NCI-H1694 (cell line): ENCODE measurements around the gene NDUFAF5.
"Not testable (repeated sequence)": the region's sequence is repeated elsewhere in the genome, so short reads cannot be mapped to it uniquely, and the experiment has no call there.

Experiments used
- DNase-seq: peaks from one replicate; lab custom pipeline; 2025; lab: John Stamatoyannopoulos, UW

NDUFAF5 gene, protein sequence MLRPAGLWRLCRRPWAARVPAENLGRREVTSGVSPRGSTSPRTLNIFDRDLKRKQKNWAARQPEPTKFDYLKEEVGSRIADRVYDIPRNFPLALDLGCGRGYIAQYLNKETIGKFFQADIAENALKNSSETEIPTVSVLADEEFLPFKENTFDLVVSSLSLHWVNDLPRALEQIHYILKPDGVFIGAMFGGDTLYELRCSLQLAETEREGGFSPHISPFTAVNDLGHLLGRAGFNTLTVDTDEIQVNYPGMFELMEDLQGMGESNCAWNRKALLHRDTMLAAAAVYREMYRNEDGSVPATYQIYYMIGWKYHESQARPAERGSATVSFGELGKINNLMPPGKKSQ

DNA sequence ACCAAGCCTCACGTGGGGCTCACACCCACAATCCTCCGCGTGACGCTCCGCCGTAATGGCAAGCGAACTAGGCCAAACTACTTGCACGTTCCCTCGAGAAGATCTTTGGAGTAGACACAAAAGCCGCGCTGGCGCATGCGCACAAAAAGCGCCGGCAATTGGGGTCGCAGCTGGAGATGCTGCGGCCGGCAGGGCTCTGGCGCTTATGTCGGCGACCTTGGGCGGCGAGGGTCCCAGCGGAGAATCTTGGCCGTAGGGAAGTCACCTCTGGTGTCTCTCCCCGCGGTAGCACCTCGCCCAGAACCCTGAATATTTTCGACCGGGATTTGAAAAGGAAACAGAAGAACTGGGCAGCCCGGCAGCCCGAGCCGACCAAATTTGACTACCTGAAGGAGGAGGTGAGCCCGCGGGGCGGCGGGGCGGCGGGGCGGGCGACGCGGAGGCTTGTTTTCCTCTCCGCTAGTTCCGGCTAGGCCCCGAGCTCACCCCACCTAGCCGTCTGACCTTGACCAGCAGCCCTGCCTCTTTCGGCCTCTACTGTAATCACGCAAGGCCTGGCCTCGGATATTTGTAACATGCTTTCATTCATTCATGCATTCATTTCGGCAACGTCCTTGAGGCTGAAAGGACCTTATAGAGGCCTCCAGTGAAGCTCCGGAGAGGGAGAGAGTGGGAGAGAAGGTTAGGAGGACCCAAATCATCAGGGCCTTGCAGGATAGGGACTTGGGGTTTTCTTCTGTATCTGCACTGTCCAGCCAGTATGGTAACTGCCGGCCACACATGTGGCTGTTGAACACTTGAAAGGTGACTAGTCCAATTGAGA is at the start of gene NDUFAF5, which contains the start of gene ESF1:
NDUFAF5 (plus strand) TSS at position 136 of the 823 bp plus-strand sequence; CDS start at position 177, 41 bp downstream.
ESF1 (minus strand) TSS at position 27 of the 823 bp plus-strand sequence. CDS start 1,779 bp downstream, outside the sequence.
- DNase-seq = peak; percentile 85

DNA sequence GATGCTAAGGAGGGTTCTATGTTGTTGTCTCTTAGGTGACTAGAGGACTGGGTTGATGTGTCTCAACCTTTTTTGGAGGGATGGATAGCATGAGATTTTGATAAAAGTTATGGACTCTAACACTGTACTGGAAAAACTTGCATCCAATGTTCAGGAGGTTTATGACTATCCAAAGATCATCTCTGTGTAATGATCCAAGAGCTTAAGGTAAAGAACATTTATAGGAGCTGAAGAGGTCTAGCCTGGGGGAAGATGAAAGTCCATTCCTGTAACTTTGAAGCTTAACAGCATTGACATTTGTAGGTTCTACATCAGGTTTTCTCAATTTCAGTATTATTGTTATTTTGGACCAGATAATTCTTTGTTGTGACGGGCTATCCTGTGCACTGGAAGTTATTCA is 49.0 kb upstream of the NDUFAF5 start:
- no peak for DNase-seq

DNA sequence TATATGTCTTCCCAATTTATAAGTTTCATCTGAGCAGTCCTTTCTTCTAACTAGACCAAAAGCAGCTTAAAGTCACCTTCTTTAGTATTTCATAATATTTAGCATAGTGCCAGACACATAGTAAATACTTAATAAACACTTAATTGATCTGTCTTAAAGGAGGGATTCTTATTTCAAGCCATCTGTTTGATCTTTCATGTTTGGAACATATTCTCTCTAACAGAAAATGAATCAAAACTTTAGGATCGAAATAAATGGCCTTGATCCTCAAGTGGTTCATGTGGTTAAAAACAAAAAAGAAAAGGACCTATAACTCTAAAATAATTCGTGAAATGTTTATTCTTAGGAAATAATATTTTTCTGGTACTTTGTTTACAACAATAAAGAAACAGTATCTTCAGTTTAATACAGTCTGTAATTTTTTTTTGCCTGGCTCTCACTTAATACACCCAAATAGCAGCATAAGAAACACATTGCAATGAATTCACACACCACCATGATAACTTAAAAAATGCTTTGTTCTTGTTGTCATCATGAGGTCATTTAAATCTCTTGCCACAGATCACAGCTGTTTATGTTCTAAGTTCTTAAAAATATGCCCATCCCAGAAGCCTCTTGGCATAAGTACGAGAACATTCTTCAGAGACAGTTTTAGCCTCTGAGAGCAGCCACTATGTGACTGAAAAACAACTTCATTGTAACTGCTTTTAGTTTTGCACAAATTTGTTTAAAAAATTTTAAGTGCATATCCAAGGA is 48.2 kb upstream of the NDUFAF5 start:
- no peak for DNase-seq

- not testable (repeated sequence) for DNase-seq
Measured at GRCh38 chr20:13738187-13738586, 46.6 kb upstream of the NDUFAF5 start.

DNA sequence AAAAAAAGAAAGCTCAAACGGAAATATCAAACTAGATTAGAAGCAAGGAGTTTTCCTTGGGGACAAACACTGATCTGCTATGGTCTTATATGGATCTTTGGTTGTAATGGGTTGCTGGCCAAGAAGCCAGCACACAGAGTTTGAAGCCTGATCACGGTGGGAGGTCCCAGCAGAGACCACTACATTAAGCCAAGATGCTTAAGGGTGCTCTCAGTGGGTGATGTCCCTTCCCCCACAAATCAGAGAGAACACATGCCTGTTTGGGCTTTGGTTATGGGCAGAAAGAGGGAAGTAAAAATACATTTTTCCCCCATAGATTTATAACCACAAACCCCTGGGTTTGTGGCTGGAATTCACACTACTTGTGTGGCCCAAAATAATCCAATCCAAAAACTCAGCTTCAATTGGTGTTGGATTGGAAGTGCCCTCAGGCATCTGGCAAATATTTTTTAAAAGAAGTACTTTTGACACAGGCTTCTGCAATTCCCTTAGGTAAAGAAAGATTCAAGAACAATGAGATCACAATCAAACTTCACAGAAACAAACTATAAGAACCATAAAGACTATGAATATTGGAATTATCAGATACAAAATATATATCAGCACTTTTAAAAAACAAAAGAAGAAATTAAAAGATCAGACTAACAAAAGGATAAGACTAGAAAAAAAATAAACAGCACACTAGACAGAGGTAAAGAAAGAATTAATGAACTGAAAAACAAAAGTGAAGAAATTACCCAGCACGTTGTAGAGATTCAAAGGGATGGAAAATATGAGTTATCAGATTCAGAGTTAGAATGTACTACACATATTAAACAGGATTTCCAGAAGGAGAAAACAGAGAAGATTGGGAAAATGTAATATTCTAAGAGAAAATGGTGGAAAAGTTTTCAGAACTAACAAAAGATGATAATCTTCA is 44.8 kb upstream of the NDUFAF5 start:
- DNase-seq = no peak

DNA sequence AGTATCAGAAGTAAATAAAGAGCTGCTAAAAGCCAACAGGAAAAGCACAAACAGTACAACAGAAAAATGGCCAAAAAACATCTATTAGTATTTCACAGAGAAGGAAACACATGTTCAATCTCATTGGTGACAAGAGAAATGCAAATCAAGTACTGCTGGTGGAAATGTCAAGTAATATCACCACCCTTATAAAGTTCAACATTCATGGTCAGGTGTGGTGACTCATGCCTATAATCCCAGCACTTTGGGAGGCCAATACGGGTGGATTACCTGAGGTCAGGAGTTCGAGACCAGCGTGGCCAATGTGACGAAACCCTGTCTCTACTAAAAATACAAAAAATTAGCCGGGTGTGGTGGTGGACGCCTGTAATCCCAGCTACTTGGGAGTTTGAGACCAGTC is 42.9 kb upstream of the NDUFAF5 start:
- no peak for DNase-seq

- no peak for DNase-seq
Measured at GRCh38 chr20:13744352-13744751, 40.5 kb upstream of the NDUFAF5 start.

DNA sequence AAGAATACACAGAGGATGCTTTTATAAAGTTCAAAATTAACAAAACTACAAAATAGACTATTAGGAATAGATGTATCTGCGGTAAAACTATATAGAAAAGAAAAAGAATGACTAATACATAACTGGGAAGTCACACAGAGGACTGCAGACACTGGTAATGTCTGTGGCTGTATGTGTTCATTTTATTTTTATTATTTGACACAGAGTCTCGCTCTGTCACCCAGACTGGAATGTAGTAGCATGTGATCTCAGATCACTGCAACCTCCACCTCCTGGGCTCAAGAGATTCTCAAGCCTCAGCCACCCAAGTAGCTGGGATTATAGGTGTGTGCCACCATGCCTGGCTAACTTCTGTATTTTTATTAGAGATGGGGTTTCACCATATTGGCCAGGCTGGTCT is 39.0 kb upstream of the NDUFAF5 start:
- DNase-seq = no peak

DNA sequence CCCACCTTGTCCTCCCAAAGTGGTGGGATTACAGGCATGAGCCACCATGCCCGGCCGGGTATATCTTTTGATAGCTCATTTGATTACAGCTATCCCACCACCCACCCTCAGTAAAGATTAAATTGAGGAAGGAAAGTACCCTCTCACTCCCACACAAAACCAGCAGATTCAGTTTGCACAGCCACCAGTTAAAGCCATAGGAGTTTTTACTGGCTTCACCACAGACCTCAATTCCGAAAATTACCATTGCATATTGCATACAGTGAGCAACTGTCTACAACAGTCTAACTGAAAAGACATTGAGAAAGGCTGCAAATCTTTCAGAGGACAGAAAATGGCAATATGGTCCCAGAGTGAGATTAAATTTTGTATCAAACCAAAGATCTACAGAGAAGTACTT is 35.0 kb upstream of the NDUFAF5 start:
- no peak for DNase-seq

- DNase-seq = no peak
Measured at GRCh38 chr20:13753436-13754036, 31.3 kb upstream of the NDUFAF5 start.

DNA sequence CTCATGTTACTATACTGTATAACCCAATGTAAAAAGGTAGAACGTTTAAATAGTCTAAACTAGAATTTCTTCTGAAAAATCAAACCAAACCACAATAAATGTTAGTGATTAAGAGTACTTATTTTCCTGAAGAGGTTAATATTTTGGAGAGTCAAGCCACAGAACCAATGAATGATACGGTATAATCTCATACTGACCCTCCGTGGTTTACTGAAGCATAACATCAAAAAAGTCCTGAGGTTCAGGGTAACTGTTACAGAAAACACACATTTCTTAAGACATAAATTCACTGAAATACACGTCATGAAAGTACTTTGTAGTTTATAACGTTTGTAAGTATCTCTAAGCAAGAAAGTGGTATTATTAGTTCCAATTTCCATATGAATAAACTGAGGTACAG is 29.0 kb upstream of the NDUFAF5 start:
- DNase-seq = no peak

GRCh38 chr20:13756551-13756950 is 28.3 kb upstream of the NDUFAF5 start:
- no peak for DNase-seq

DNA sequence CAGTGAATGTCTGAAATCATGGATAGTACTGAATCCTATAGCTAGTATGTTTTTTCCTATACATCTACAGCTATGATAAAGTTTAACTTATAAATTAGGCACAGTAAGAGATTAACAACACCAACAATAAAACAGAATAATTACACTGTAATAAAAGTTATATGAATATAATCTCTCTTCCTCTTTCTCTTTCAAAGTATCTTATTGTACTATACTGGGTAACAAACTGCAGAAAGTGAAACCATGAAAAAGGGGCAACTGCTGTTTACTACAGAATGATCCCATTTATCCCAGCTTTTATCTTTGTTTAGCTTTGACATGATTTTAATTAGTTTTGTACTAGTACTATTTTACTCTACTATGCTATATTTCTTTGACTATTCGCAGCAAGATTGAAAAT is 25.9 kb upstream of the NDUFAF5 start:
- no peak for DNase-seq

DNA sequence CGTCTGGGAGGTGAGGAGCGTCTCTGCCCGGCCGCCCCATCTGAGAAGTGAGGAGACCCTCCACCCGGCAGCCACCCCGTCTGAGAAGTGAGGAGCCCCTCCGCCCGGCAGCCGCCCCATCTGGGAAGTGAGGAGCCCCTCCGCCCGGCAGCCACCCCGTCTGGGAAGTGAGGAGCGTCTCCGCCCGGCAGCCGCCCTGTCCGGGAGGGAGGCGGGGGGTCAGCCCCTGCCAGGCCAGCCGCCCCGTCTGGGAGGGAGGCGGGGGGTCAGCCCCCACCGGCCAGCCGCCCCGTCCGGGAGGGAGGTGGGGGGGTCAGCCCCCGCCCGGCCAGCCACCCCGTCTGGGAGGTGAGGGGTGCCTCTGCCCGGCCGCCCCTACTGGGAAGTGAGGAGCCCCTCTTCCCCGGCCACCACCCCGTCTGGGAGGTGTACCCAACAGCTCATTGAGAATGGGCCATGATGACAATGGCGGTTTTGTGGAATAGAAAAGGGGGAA is 24.3 kb upstream of the NDUFAF5 start:
- not testable (repeated sequence) for DNase-seq

DNA sequence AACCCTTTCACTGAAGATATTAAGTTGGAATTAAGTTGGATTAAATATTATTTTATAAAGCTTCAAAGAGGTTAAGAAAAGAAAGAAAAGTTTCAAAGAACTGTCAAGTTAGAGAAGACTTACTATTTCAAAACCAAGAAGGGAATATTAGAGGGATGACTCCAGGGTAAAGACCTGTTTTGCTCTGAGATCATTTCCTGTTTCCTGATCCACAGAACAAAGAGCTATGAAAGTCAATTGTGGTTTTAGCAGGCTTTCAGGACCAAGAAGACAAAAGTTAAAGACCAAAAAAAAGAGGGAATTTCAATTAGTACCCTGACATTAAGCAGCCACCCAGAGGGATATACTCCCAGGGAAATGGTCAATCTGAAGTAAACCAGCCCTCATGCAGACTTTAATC is 19.5 kb upstream of the NDUFAF5 start:
- DNase-seq = no peak

- no peak for DNase-seq
Measured at GRCh38 chr20:13765868-13766416, 18.9 kb upstream of the NDUFAF5 start.

DNA sequence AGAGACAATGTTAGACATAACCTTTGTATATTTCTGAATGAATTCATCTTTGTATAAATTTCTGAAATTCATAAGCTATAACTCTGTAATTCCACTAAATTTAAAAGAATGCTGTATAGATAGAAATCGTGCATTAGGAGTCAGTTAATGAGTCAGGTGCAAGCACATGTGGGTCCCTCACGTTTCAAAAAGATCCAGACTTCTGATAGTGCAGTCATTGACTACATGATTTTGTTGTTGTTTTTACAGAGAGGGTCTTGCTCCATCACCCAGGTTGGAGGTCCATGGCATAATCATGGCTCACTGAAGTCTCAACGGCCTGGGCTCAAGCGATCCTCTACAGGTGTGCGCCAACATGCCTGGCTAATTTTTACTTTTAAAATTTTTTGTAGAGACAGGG is 14.7 kb upstream of the NDUFAF5 start:
- DNase-seq = no peak

DNA sequence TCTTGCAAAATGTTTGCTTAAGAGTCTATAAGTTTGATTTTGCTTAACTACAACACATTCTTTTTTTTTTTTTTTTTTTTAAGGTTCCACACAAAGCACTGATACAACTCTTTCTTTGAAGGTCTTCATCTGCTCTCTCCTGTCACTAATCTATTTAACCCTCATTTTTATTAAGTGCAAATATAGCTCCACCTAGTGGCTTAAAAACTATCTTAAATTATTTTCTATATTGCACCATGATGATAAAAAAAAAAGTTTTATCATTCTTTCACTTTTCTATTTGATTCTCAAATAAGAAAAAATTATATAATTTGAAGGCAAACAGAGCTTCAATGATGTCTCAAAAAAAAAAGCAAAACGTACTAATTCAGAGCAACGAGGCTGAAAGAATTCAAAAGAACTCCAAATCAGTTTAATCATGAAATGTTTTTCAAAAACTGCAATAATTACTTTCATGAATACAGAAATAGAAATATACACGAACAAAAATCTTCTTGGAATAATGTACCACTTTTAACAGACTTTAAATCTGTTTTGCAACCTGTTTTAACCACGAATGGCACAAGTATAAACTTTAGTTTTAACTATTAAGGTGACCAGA is 12.9 kb upstream of the NDUFAF5 start:
- DNase-seq = peak; percentile 4

DNA sequence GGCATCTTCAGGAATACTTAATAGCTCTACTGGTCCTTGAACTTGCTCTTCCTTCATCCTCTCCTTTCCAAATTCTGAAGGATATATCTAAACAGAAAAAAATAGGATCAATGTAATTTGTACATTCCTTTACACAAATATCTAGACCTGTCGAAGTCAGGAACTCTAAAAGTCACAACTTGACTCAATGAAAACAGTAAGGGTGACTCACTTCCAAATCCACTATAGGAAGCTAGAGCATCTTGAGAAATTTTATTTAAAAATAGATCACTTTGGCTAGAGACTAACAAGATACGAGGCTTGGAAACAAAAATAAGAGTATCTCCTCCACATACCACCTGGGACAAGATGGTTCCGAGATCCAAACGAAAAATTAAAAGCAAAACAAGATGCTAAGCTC is 12.3 kb upstream of the NDUFAF5 start:
- no peak for DNase-seq

DNA sequence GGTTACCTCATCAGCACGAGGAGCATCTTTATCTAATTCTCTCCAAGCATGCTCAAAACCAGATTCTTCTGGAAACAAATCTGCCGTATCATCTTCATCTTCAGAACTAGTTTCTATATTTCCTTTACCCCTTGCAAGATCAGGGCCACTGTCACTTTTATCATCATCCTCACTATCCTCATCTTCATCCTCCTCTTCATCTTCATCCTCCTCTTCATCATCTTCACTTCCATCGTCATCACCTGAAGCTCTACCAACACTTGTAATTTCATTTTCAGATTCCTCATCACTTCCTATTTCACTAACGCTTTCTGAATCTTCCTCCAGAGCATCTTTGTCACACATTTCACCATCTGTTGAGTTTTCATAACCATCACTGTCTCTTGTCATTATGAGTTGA is 9.0 kb upstream of the NDUFAF5 start:
- no peak for DNase-seq
